ENCODE results near the gene DLG2.
"Not testable (repeated sequence)": the region's sequence is repeated elsewhere in the genome, so short reads cannot be mapped to it uniquely, and the experiment has no call there.

DLG2 gene

GRCh38 chr11:85347291-85347690 lies 279.9 kb downstream of the DLG2 start:
- DNase-seq (ENCODE audit: low read depth in 2 of 3, low spot score in 1 of 3) = no peak

- no peak for DNase-seq (ENCODE audit: low read depth in 2 of 3, low spot score in 1 of 3)
Observed at GRCh38 chr11:85346484-85346883, 280.7 kb downstream of the DLG2 start.

DNA sequence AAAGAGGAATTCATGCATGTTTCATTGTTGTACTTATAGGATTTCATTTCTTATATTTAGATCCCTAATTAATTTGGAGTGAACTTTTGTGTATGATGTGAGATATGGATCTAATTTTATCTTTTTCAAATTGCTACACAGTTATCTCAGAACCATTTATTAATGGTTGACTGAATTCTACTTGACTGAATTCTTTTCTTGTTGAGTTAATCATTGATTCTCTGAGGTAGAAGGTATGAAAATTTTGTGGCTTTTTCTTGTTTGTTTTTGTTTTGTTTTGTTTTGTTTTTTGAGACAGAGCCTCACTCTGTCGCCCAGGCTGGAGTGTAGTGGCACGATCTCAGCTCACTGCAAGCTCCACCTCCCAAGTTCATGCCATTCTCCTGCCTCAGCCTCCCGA lies 286.3 kb downstream of the DLG2 start:
- not testable (repeated sequence) for DNase-seq (ENCODE audit: low read depth in 2 of 3, low spot score in 1 of 3)

- DNase-seq (ENCODE audit: low read depth in 2 of 3, low spot score in 1 of 3) = no peak
Observed at GRCh38 chr11:85318573-85318972, 308.6 kb downstream of the DLG2 start.

- no peak for DNase-seq (ENCODE audit: low read depth in 2 of 3, low spot score in 1 of 3)
Observed at GRCh38 chr11:85316967-85317366, 310.2 kb downstream of the DLG2 start.

GRCh38 chr11:85313741-85314140 lies 313.4 kb downstream of the DLG2 start:
- no peak for DNase-seq (ENCODE audit: low read depth in 2 of 3, low spot score in 1 of 3)

DNA sequence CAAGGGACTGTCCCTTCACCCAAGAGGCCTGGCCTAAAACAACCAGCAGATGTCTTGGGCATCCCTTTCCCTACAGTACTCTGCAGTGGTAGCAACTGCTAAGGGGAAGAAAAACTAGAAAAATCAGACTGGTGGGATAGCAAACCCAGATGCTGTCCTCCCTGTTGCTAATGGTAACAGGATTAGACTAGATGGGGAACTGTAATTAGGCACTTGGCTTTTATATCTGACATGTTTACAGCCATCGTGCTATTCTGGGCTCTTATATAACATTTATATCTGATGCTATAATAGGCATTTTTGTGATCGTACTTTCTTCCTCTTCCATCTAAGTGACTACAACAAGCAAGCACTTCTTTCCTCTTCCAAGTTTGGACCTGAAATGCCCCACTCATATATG lies 316.7 kb downstream of the DLG2 start:
- DNase-seq (ENCODE audit: low read depth in 2 of 3, low spot score in 1 of 3) = no peak

DNA sequence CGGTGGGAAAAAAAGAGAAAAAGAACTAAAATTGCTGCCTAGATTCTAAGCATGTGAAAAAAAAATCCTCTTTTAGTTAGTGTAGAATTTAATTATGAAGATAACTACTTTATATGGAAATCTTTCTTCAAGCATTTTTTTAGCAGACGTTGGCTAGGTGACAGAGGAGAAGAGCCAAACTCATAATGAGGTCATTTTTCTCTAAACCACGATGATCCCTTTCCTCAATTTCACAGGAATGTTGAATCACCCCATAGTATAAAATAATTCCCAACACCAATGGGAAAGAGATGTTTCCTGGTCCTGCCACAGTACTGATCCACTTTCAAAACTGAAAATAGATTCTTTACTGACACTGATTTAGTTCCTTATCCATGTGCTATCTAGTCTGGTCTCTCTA lies 319.8 kb downstream of the DLG2 start:
- no peak for DNase-seq (ENCODE audit: low read depth in 2 of 3, low spot score in 1 of 3)

GRCh38 chr11:85301895-85302678 lies 325.1 kb downstream of the DLG2 start:
- DNase-seq (ENCODE audit: low read depth in 2 of 3, low spot score in 1 of 3) = no peak

DNA sequence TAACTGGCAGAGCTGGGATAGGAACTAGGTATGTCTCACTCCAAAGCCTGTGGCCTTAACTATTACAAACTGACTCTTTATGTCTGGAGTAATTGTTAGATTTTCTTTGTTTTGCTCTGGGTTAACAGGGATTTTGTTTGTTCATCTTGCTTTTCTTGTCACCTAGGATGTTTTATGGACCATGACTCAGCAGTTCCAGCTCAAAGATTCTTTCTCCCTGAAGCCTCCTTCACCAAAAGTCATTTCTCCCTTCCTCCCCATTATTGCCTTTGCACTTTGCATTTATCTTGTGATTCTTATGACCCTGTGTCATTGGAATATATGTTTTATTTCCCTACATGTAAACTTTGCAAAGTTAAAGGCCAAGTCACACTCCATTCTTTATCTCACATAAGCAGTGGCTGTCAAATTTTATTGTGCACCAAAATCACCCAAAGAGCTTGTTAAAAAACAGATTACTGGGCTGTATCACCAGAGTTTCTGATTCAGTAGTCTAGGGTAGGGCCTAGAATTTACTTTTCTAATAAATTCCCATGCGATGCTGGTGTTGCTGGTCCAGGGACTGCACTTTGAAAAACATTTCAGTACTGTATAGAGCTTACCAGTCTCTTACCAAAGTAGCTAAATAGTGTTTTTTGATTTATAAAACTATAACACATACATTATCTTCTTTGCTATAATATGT lies 327.7 kb downstream of the DLG2 start:
- no peak for DNase-seq (ENCODE audit: low read depth in 2 of 3, low spot score in 1 of 3)

DNA sequence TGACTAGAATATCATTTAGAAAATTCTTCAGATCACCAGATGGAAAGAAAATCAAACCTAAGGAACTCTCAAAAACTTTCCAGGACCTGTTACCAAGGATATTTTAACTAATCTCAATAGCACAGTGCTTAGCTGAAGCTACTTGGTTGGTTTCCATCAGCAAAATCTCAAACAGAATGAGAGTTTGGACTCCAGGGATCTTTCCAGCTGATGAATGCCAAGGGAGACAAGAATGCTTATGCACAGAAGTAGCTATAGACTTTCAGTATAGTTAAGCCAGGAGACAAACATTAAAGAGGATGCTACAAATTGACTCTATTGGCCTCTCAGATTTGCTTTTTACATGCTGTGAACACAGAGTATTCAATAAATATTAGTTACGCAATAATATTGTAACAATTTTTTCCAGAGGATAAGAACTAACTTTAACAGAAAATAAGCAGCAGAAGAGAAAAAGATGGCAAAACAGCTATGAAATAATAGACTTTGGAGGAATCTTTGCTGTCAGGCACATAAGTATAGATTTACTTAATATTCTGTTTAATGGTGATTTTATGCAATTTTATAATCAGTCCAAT lies 331.4 kb downstream of the DLG2 start:
- DNase-seq (ENCODE audit: low read depth in 2 of 3, low spot score in 1 of 3) = no peak

GRCh38 chr11:85281550-85281949 lies 345.6 kb downstream of the DLG2 start:
- DNase-seq (ENCODE audit: low read depth in 2 of 3, low spot score in 1 of 3) = no peak

DNA sequence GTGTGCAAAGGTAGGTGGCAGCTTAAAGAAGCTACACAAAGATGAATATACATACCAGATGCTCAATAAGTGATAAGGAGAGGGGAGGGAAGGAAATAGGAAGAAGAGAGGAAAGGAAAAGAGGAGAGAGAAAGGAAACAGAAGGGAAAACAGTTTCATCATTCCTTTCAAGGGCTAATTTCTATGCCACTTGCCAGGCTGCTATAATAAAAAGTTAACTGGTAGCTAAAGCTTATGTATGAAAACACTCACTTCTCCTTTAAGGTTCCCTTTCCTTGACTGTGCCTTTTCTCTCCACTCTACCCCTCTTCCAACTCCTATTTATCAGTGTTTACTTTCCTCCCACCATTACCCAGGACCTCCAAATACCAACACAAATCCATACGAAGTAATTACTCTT lies 347.9 kb downstream of the DLG2 start:
- DNase-seq (ENCODE audit: low read depth in 2 of 3, low spot score in 1 of 3) = no peak

DNA sequence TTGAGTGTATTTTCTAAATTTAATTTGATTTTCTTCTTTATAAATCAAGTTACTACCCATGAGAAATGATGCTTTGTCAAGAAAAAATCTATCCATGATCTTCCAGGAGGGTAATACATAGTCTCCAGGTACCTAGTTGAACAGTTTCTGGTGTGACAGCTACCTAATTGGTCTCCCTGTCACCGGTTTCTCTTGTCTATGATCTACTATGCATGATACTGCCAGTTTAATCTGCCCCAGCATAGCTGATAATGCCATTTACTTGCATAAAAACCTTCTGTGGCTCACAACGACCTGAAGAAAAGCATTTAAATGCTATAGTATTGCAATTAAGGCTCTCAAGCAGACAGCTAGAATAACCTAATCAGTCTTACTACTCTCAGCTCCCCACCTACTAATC lies 349.5 kb downstream of the DLG2 start:
- no peak for DNase-seq (ENCODE audit: low read depth in 2 of 3, low spot score in 1 of 3)

DNA sequence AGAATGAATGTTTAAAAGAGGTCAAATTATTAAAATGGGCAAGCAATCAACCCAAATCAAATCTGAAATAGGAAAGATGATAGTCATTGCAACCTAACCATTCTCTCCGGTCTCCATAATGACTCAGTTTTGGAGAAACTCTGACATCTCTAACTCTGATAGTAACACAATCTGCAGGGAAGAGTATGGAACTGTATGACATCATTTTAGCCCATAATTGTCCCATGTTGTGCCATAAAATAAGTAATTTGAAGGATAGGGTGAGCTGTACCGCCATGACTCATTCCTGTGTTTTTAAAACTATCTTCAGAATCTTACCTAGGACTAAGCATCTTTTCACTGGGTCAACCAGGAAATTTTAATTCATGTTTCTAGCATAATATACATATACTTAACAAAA lies 350.8 kb downstream of the DLG2 start:
- no peak for DNase-seq (ENCODE audit: low read depth in 2 of 3, low spot score in 1 of 3)

GRCh38 chr11:85270315-85270714 lies 356.8 kb downstream of the DLG2 start:
- not testable (repeated sequence) for DNase-seq (ENCODE audit: low read depth in 2 of 3, low spot score in 1 of 3)

GRCh38 chr11:85269109-85269508 lies 358.0 kb downstream of the DLG2 start:
- no peak for DNase-seq (ENCODE audit: low read depth in 2 of 3, low spot score in 1 of 3)

DNA sequence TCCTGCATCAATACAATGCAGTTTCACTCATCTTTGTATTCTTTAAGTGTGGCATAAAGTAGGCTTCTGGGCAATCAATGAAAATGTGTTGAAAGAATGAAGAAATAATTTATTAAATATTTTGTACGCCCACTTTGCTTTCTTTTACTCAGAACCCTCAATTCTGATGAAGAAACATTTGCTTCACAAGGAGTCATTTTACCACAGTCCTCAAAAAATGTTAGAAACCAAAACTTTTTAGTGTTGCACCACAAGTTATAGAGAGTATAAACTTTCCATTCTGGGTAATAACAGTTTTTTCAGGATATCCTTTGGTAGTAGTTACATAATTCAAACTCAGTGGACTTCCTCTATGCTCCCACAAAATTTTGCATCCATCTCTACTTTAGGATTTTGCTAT lies 360.5 kb downstream of the DLG2 start:
- DNase-seq (ENCODE audit: low read depth in 2 of 3, low spot score in 1 of 3) = no peak

GRCh38 chr11:85263328-85263727 lies 363.8 kb downstream of the DLG2 start:
- no peak for DNase-seq (ENCODE audit: low read depth in 2 of 3, low spot score in 1 of 3)

DNA sequence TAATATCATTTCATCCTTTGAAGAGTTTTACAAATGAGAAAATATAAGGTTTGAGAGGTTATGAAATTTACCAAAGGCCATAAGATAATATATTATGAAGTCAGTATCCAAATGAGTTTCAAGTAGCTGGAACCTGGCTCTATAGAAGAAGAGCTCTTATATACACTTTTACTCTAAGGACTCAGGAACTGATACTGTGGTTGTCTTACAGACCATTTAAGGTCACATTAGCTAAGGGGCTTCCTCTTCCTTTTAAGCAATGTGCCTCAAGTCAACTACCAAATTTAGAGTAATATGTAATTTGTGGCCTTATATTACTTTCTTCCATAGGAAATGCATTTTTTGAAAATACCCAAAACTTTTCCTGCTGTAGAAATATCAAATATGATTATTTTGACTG lies 369.3 kb downstream of the DLG2 start:
- no peak for DNase-seq (ENCODE audit: low read depth in 2 of 3, low spot score in 1 of 3)

DNA sequence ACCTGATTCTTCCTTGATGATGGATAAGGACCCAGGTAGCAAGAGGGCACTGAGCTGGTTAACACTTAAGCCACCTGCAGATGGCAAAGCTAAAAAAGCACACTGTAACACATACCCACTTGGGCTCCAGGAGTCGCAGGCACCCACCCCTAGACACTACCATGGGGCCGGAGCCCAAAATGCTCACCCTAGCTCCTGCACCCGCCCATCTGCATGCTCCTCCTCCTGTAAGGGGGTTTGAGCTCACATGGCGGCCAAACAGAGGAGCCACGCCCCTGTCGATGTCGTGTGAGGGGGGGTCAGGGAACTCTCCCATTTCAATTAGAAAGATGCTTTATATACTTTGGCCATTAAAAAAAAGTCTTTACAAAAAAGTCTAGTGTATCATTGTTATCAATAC lies 370.7 kb downstream of the DLG2 start:
- DNase-seq (ENCODE audit: low read depth in 2 of 3, low spot score in 1 of 3) = no peak

DNA sequence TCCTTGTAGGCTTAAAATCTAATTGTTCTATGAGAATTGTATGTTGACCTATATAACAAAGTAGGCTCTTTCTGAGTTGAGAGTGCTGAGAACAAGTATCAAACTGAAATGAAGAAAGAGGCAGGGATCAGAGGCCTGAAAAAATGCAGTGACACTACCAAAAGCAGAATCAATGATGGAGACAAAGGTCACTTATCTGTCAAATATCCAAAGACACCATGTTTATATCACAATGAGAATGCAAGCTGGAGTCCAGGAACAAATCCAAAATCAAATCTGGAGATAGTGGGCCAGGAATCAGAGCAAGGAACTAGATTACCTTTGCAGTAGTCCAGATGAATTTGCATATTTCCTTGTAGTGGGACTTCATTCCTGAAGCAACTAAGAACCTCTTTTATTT lies 377.7 kb downstream of the DLG2 start:
- DNase-seq (ENCODE audit: low read depth in 2 of 3, low spot score in 1 of 3) = no peak

Data from stimulated activated CD4-positive, alpha-beta T cell treated with anti-CD3 and anti-CD28 coated beads, Interleukin-12 subunit alpha, Interleukin-12 subunit beta, amount 100 ng/mL, for 48 hours (primary cell).